SK-N-SH (cell line): ENCODE data around the gene RGSL1. TPM values are rescaled to one million over a fixed set of nuclear protein-coding genes. Genes with fewer than 3 reads are reported as not detected.

ENCODE experiments used
- CTCF ChIA-PET: fragments of 300-600, 350-600 bp; formaldehyde crosslinking; extraction: SDS; loops from one replicate; lab custom pipeline; 2021; lab: Yijun Ruan, JAX
- POLR2A ChIA-PET: fragments of 350-600 bp; sonication (Branson Sonifier 250); formaldehyde crosslinking; extraction: SDS; loops from one replicate; lab custom pipeline; 2020; ENCODE audit warnings: antibody characterized with exemption, inconsistent platforms; lab: Yijun Ruan, JAX
- DNase-seq: peaks from one replicate; pipeline ENCODE4 v3.0.0; 2012
- H2AFZ ChIP-seq: fragments of 200-600 bp; sonication (generic); 2 replicates; pipeline ENCODE4 v1.8.1; 2016; ENCODE audit warnings: antibody characterized with exemption, mild to moderate bottlenecking, low read depth
- H3F3A ChIP-seq: fragments of 200-600 bp; sonication (generic); replicated peaks from 2 replicates; pipeline ENCODE3; 2016; ENCODE audit warnings: antibody characterized with exemption, mild to moderate bottlenecking; ENCODE audit not compliant: insufficient read depth
- H3K27ac ChIP-seq, 2 experiments: fragments of 200-500 bp in 1 of 2; fragments of 200-600 bp in 1 of 2; sonication (Bioruptor generic) in 1 of 2; sonication (generic), shearing (Covaris generic) in 1 of 2; 2 replicates each; pipeline versions ENCODE4 v1.5.1 to v1.6.1; 2014 to 2016; ENCODE audit warnings: low read depth in 2 of 2, inconsistent platforms in 1 of 2, low read length in 1 of 2, mild to moderate bottlenecking in 1 of 2, mixed read lengths in 1 of 2
- H3K27me3 ChIP-seq: fragments of 200-600 bp; sonication (generic), shearing (Covaris generic); 2 replicates; pipeline ENCODE4 v1.6.1; 2016; ENCODE audit warnings: mixed run types; ENCODE audit not compliant: insufficient read depth
- H3K36me3 ChIP-seq, 2 experiments: fragments of 200-500 bp in 1 of 2; fragments of 200-600 bp in 1 of 2; sonication (Bioruptor generic) in 1 of 2; sonication (generic) in 1 of 2; replicated peaks in 1 of 2; 2 replicates each; pipeline versions ENCODE3 to v1.5.1; 2014 to 2016; ENCODE audit warnings: low read length in 1 of 2, mild to moderate bottlenecking in 1 of 2; ENCODE audit not compliant: insufficient read depth in 2 of 2, control insufficient read depth in 1 of 2
- H3K4me1 ChIP-seq, 2 experiments: fragments of 200-500 bp in 1 of 2; fragments of 200-600 bp in 1 of 2; sonication (Bioruptor generic) in 1 of 2; sonication (generic), shearing (Covaris generic) in 1 of 2; 2 replicates each; pipeline versions ENCODE4 v1.5.1 to v1.6.1; 2014 to 2016; ENCODE audit warnings: low read depth in 1 of 2, low read length in 1 of 2, mixed run types in 1 of 2; ENCODE audit not compliant: insufficient read depth in 2 of 2, control insufficient read depth in 1 of 2
- H3K4me2 ChIP-seq: fragments of 200-600 bp; sonication (generic), shearing (Covaris generic); 2 replicates; pipeline ENCODE4 v1.6.1; 2017; ENCODE audit warnings: mixed run types
- H3K4me3 ChIP-seq, 2 experiments: fragments of 200-500 bp in 1 of 2; fragments of 200-600 bp in 1 of 2; sonication (Bioruptor generic) in 1 of 2; sonication (generic), shearing (Covaris generic) in 1 of 2; 2 replicates each; pipeline versions ENCODE4 v1.5.1 to v1.8.1; 2014 to 2016; ENCODE audit warnings: low read depth in 2 of 2, inconsistent platforms in 1 of 2, low read length in 1 of 2, mild to moderate bottlenecking in 1 of 2, mixed read lengths in 1 of 2, moderate library complexity in 1 of 2
- H3K79me2 ChIP-seq: fragments of 200-600 bp; sonication (generic); 2 replicates; pipeline ENCODE4 v1.8.1; 2017; ENCODE audit warnings: mild to moderate bottlenecking; ENCODE audit not compliant: insufficient read depth
- H3K9ac ChIP-seq: fragments of 200-600 bp; sonication (generic); 2 replicates; pipeline ENCODE4 v1.6.1; 2017; ENCODE audit warnings: mixed run types
- H3K9me2 ChIP-seq: fragments of 200-600 bp; sonication (generic); 2 replicates; pipeline ENCODE4 v1.6.1; 2017; ENCODE audit warnings: mixed run types
- H3K9me3 ChIP-seq: fragments of 200-600 bp; sonication (generic); 2 replicates; pipeline ENCODE4 v1.6.1; 2017; ENCODE audit warnings: mixed run types, mild to moderate bottlenecking, moderate library complexity
- H4K20me1 ChIP-seq: fragments of 200-600 bp; sonication (generic); 2 replicates; pipeline ENCODE4 v1.6.1; 2017; ENCODE audit warnings: mild to moderate bottlenecking, mixed run types; ENCODE audit not compliant: insufficient read depth
- FOSL2 ChIP-seq: IDR thresholded peaks from 2 replicates; pipeline ENCODE4 v1.4.0; 2012; ENCODE audit warnings: low read depth, mild to moderate bottlenecking, moderate library complexity, borderline replicate concordance
- FOXM1 ChIP-seq: IDR thresholded peaks from 2 replicates; pipeline ENCODE4 v1.4.0; 2012; ENCODE audit warnings: low read depth, mild to moderate bottlenecking
- GATA2 ChIP-seq: sonication (generic); formaldehyde crosslinking; IDR thresholded peaks from 2 replicates; pipeline ENCODE4 v1.5.0; 2020; ENCODE audit warnings: mild to moderate bottlenecking, missing genetic modification reagents
- JUND ChIP-seq: IDR thresholded peaks from 2 replicates; pipeline ENCODE4 v1.4.0; 2012
- MAX ChIP-seq: IDR thresholded peaks from 2 replicates; pipeline ENCODE4 v1.4.0; 2012; ENCODE audit warnings: low read depth
- MEF2A ChIP-seq: IDR thresholded peaks from 2 replicates; pipeline ENCODE4 v1.4.0; 2012; ENCODE audit warnings: low read depth, borderline replicate concordance
- MXI1 ChIP-seq: IDR thresholded peaks from 2 replicates; pipeline ENCODE4 v1.6.1; 2012; ENCODE audit warnings: mild to moderate bottlenecking, low read depth, low read length, improper control_type of control experiment
- NRF1 ChIP-seq: IDR thresholded peaks from 2 replicates; pipeline ENCODE4 v1.6.1; 2012; ENCODE audit warnings: low read depth, mild to moderate bottlenecking, low read length
- POLR2AphosphoS5 ChIP-seq: IDR thresholded peaks from 2 replicates; pipeline ENCODE4 v1.6.1; 2012; ENCODE audit warnings: low read depth, low read length
- RCOR1 ChIP-seq: fragments of 150-350 bp; IDR thresholded peaks from 2 replicates; pipeline ENCODE4 v1.6.1; 2017; ENCODE audit warnings: antibody characterized with exemption, low read length
- REST ChIP-seq: IDR thresholded peaks from 2 replicates; pipeline ENCODE4 v1.6.1; 2012; ENCODE audit warnings: mild to moderate bottlenecking, low read depth, low read length, moderate library complexity
- RFX5 ChIP-seq: IDR thresholded peaks from 2 replicates; pipeline ENCODE4 v1.6.1; 2012; ENCODE audit warnings: mild to moderate bottlenecking, improper control_type of control experiment, low read length
- RXRA ChIP-seq: IDR thresholded peaks from 2 replicates; pipeline ENCODE4 v1.4.0; 2012; ENCODE audit warnings: low read depth, mild to moderate bottlenecking, borderline replicate concordance
- SIN3A ChIP-seq: IDR thresholded peaks from 2 replicates; pipeline ENCODE4 v1.6.1; 2012; ENCODE audit warnings: low read depth, mild to moderate bottlenecking, low read length, moderate library complexity, borderline replicate concordance
- SMC3 ChIP-seq: IDR thresholded peaks from 2 replicates; pipeline ENCODE4 v1.6.1; 2012; ENCODE audit warnings: low read depth, low read length, improper control_type of control experiment
- TAF1 ChIP-seq: IDR thresholded peaks from 2 replicates; pipeline ENCODE4 v1.6.1; 2012; ENCODE audit warnings: low read depth, mild to moderate bottlenecking, low read length, moderate library complexity, borderline replicate concordance
- TCF12 ChIP-seq: IDR thresholded peaks from 2 replicates; pipeline ENCODE4 v1.4.0; 2012
- YY1 ChIP-seq: IDR thresholded peaks from 2 replicates; pipeline ENCODE4 v1.4.0; 2012; ENCODE audit warnings: low read depth, mild to moderate bottlenecking
- WGBS: methylation state at CpG from one replicate; pipeline ENCODE4 v1.1.6; 2017; ENCODE audit warnings: low lambda C conversion rate; 5-methylcytosine and 5-hydroxymethylcytosine counted together
- polyA plus RNA-seq, 3 experiments: library from polyadenylated mRNA; depleted of rRNA; stranded (reverse); fragments of >200 nt; gene quantifications; 2 replicates each; pipeline ENCODE4 v1.2.3, GENCODE V29; 2012
- TF ChIP-seq, protein P1 (sequence below): fragments of 150-350 bp; IDR thresholded peaks from 2 replicates; pipeline ENCODE4 v1.6.1; 2016; ENCODE audit warnings: mild to moderate bottlenecking, low read depth, low read length

The RGSL1 gene
- polyA plus RNA-seq, 1 of the 3 experiments (the other 2 are of a cell fraction) = not detected

GRCh38 chr1:182407724-182408123 is 42.2 kb upstream of the RGSL1 start:
- POLR2A ChIA-PET = no interaction called here
- Histone ChIP-seq H3K4me2 (no peak overlapping the region), H3K9me2 (no peaks in the 10 kb centered on the region), H3K79me2 (no peaks in the 10 kb centered on the region), H2AFZ (no peak overlapping the region), H3K4me1 (no peaks in the 10 kb centered on the region), H4K20me1 (no peaks in the 10 kb centered on the region), H3K9me3 (no peaks in the 10 kb centered on the region), H3F3A (no peaks in the 10 kb centered on the region), H3K27ac (no peak overlapping the region), H3K9ac (no peak overlapping the region), H3K36me3 (no peaks in the 10 kb centered on the region), H3K27me3 (no peaks in the 10 kb centered on the region), H3K4me3 (no peak overlapping the region)
- TF ChIP-seq SMC3 (no peak), TCF12 (no peak), MXI1 (no peak), MEF2A (no peak), RFX5 (no peak), REST (no peak), POLR2AphosphoS5 (no peak), RXRA (no peak), JUND (no peak)
- TF ChIP-seq, protein P1, sequence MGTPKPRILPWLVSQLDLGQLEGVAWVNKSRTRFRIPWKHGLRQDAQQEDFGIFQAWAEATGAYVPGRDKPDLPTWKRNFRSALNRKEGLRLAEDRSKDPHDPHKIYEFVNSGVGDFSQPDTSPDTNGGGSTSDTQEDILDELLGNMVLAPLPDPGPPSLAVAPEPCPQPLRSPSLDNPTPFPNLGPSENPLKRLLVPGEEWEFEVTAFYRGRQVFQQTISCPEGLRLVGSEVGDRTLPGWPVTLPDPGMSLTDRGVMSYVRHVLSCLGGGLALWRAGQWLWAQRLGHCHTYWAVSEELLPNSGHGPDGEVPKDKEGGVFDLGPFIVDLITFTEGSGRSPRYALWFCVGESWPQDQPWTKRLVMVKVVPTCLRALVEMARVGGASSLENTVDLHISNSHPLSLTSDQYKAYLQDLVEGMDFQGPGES = no peak
- WGBS = 20% methylated on average over 2 of the region's 3 CpGs
- CTCF ChIA-PET = interaction anchor here (1.7 to 2.6 kb wide), 2 partner anchors 11 to 264 kb away, joined by 6 to 10 read pairs; no protein-coding TSS in a partner anchor
- no peak for DNase-seq

GRCh38 chr1:182408435-182409075 is 41.4 kb upstream of the RGSL1 start:
- Histone ChIP-seq H2AFZ (no peak overlapping the region), H3K4me1 (no peaks in the 10 kb centered on the region), H3F3A (no peaks in the 10 kb centered on the region), H4K20me1 (no peaks in the 10 kb centered on the region), H3K36me3 (no peaks in the 10 kb centered on the region), H3K4me2 (no peak overlapping the region), H3K9ac (no peak overlapping the region), H3K27ac (no peak overlapping the region), H3K9me2 (no peaks in the 10 kb centered on the region), H3K27me3 (no peaks in the 10 kb centered on the region), H3K4me3 (no peak overlapping the region), H3K79me2 (no peaks in the 10 kb centered on the region), H3K9me3 (no peaks in the 10 kb centered on the region)
- ChIA-PET CTCF (interaction anchor here (1.4 to 2.6 kb wide), 3 partner anchors 12 to 265 kb away, joined by 3 to 10 read pairs (median 6); no protein-coding TSS in a partner anchor), POLR2A (no interaction called here)
- DNase-seq = no peak
- TF ChIP-seq MEF2A (no peak), POLR2AphosphoS5 (no peak), GATA2 (CRISPR knock-in tag) (no peak), SIN3A (no peak), MAX (no peak), YY1 (no peak), SMC3 (no peak), RCOR1 (no peak), MXI1 (no peak), NRF1 (no peak), FOSL2 (no peak), TCF12 (no peak), FOXM1 (no peak), RFX5 (no peak), TAF1 (no peak)
- WGBS = 17% methylated on average over 3 of the region's 3 CpGs
